Stomach (tissue), 9 donors: Measurements from ENCODE around the gene TRIM46. TPM values are rescaled to one million over a fixed set of nuclear protein-coding genes. Genes with fewer than 3 reads are reported as not detected.

Experiments used
- DNase-seq, 2 donors: peaks; one replicate each; pipeline versions ENCODE4 v3.0.0 to v3.0.0-alpha.2; 2013 to 2019
- H3K27ac ChIP-seq, 5 donors: fragments of 200-600 bp in 4 of 5; sonication (generic) in 4 of 5; one replicate each; pipeline ENCODE4 v1.5.1; 2013 to 2019; ENCODE audit warnings: mild to moderate bottlenecking in 1 of 5, moderate library complexity in 1 of 5
- H3K27me3 ChIP-seq, 3 donors: fragments of 200-600 bp; sonication (generic); one replicate each; pipeline ENCODE4 v1.5.1; 2017 to 2019; ENCODE audit warnings: mixed run types in 1 of 3
- H3K36me3 ChIP-seq, 4 donors: fragments of 200-600 bp; sonication (generic); 1 replicate in 3 of 4; 2 replicates in 1 of 4; pipeline ENCODE4 v1.5.1; 2016 to 2019
- H3K4me1 ChIP-seq, 4 donors: fragments of 200-600 bp; sonication (generic); one replicate each; pipeline ENCODE4 v1.5.1; 2016 to 2019
- H3K4me3 ChIP-seq, 4 donors: fragments of 200-600 bp; sonication (generic) in 3 of 4; one replicate each; pipeline ENCODE4 v1.5.1; 2016 to 2019; ENCODE audit warnings: mild to moderate bottlenecking in 1 of 4
- H3K9me3 ChIP-seq, 4 donors: fragments of 200-600 bp; sonication (generic); one replicate each; pipeline ENCODE4 v1.5.1; 2016 to 2019
- CTCF ChIP-seq, 7 experiments: fragments of 450-650 bp in 4 of 7; fragments of 200-600 bp in 3 of 7; sonication (generic) in 3 of 7; IDR thresholded peaks; one replicate each; pipeline ENCODE4 v1.5.1; 2016 to 2019; ENCODE audit warnings: antibody characterized with exemption in 7 of 7, control low read depth in 2 of 7, mild to moderate bottlenecking in 1 of 7
- EP300 ChIP-seq: sonication (generic); formaldehyde crosslinking; IDR thresholded peaks from one replicate; pipeline ENCODE4 v1.6.1; 2017; ENCODE audit warnings: antibody characterized with exemption
- POLR2A ChIP-seq, 4 donors: fragments of 450-650 bp; IDR thresholded peaks; one replicate each; pipeline ENCODE4 v1.6.1; 2016; ENCODE audit warnings: antibody characterized with exemption in 4 of 4, control low read depth in 2 of 4, mild to moderate bottlenecking in 1 of 4, moderate library complexity in 1 of 4
- POLR2AphosphoS5 ChIP-seq, 3 donors: sonication (generic); formaldehyde crosslinking; IDR thresholded peaks; one replicate each; pipeline ENCODE4 v1.6.1; 2016; ENCODE audit warnings: antibody characterized with exemption in 3 of 3
- WGBS, 5 donors: extraction: QIAGEN DNeasy Blood & Tissue Kit in 3 of 5; methylation state at CpG; one replicate each; pipeline versions ENCODE4 v1.1.5 to v1.1.7; 2013 to 2018; 5-methylcytosine and 5-hydroxymethylcytosine counted together
- intact Hi-C: fragments of 100-400 bp; cut with DNase I; formaldehyde crosslinking; loops from one replicate; pipeline ENCODE4 v1.15.1; 2023; ENCODE audit warnings: low total_unique reads
- polyA plus RNA-seq, 3 donors: library from polyadenylated mRNA; stranded (reverse); fragments of 200-250 nt; gene quantifications; one replicate each; pipeline ENCODE4 v1.2.3, GENCODE V29; 2013
- total RNA-seq, 5 donors: library from RNA; depleted of rRNA; stranded (reverse); fragments of >200 nt; gene quantifications; one replicate each; pipeline versions ENCODE4 v1.1.0 to v1.2.3, GENCODE V29; 2014 to 2016
- donor health status: healthy with polysubstance abuse.
- donor health status: Bipolar disorder and iron deficiency.
- donor health status: healthy.

The TRIM46 gene
- total and polyA plus RNA-seq, 8 donors, result 0.58 to 16.9 (median 0.71) TPM; not detected in 2

GRCh38 chr1:155175281-155175926 lies 1.8 kb downstream of the TRIM46 start:
- no peaks in the 10 kb centered on the region for H3K9me3 ChIP-seq
- 76 to 85% (median 81%) methylated on average over 11 to 12 of the region's 12 CpGs for WGBS, 5 donors
- intact Hi-C loops, result loop anchor here (10.0 kb wide), 1 partner anchor 49 kb away; no protein-coding TSS in a partner anchor
- peaks cover 0 to 19% (median 6%) of the 10 kb centered on the region in 3 donors for H3K27me3 ChIP-seq
- H3K4me3 ChIP-seq, result no peak overlapping the region
- H3K36me3 ChIP-seq, result peaks cover 0 to 16% (median 7%) of the 10 kb centered on the region in 4 donors
- TF ChIP-seq POLR2A (IDR thresholded peaks at IDR 0.05), result no peak
- no peak for TF ChIP-seq EP300
- no peak for TF ChIP-seq POLR2AphosphoS5 (IDR thresholded peaks at IDR 0.05)
- TF ChIP-seq CTCF (IDR thresholded peaks at IDR 0.05), result no peak
- H3K4me1 ChIP-seq, result peaks cover 48 to 84% (median 76%) of the 10 kb centered on the region in 4 donors
- peak overlapping the region; percentile 61 to 96 (median 93) for H3K27ac ChIP-seq
- peak; percentile 24 to 38 for DNase-seq

- WGBS, 5 donors, result 24 to 54% (median 42%) methylated on average over 2 to 9 of the region's 9 CpGs
- peaks cover 48 to 86% (median 79%) of the 10 kb centered on the region in 4 donors for H3K4me1 ChIP-seq
- H3K27me3 ChIP-seq, result peaks cover 0 to 19% (median 6%) of the 10 kb centered on the region in 3 donors
- H3K36me3 ChIP-seq, result peaks cover 0 to 10% (median 1%) of the 10 kb centered on the region in 4 donors
- H3K9me3 ChIP-seq, result no peaks in the 10 kb centered on the region
- no peak for TF ChIP-seq POLR2A (IDR thresholded peaks at IDR 0.05)
- peak in 1 of 7 experiments; percentile 18 for TF ChIP-seq CTCF (IDR thresholded peaks at IDR 0.05)
- DNase-seq, result peak; percentile 53 to 70
- intact Hi-C loops, result loop anchor here (10.0 kb wide), 1 partner anchor 49 kb away; no protein-coding TSS in a partner anchor
- no peak overlapping the region for H3K4me3 ChIP-seq
- H3K27ac ChIP-seq, result peak overlapping the region; percentile 61 to 96 (median 93)
Observed at GRCh38 chr1:155175927-155176371, 2.3 kb downstream of the TRIM46 start.

GRCh38 chr1:155176544-155177071 lies 3.0 kb downstream of the TRIM46 start:
- Histone ChIP-seq H3K9me3 (no peaks in the 10 kb centered on the region), H3K27ac (peak overlapping the region; percentile 34 to 96 (median 81)), H3K27me3 (peaks cover 0 to 19% (median 6%) of the 10 kb centered on the region in 3 donors), H3K4me3 (no peak overlapping the region), H3K36me3 (peaks cover 0 to 12% (median 0%) of the 10 kb centered on the region in 4 donors), H3K4me1 (peaks cover 48 to 87% (median 81%) of the 10 kb centered on the region in 4 donors)
- peak; percentile 38 to 91 (median 45) for TF ChIP-seq POLR2AphosphoS5 (IDR thresholded peaks at IDR 0.05)
- no peak for TF ChIP-seq POLR2A (IDR thresholded peaks at IDR 0.05)
- TF ChIP-seq EP300, result no peak
- TF ChIP-seq CTCF (IDR thresholded peaks at IDR 0.05), result peak in 6 of 7 experiments; percentile 64 to 98 (median 94)
- intact Hi-C loops, result loop anchor here (10.0 kb wide), 1 partner anchor 48 kb away; no protein-coding TSS in a partner anchor
- 41 to 54% (median 48%) methylated on average over 8 of the region's 8 CpGs for WGBS, 5 donors
- peak; percentile 95 to 96 for DNase-seq

- peak; percentile 64 to 72 for DNase-seq
- 48 to 69% (median 51%) methylated on average over 9 to 11 of the region's 11 CpGs for WGBS, 5 donors
- Histone ChIP-seq H3K9me3 (no peaks in the 10 kb centered on the region), H3K27me3 (peaks cover 0 to 19% (median 6%) of the 10 kb centered on the region in 3 donors), H3K27ac (peak overlapping the region; percentile 34 to 96 (median 81)), H3K4me1 (peaks cover 43 to 88% (median 81%) of the 10 kb centered on the region in 4 donors), H3K36me3 (peaks cover 0 to 16% (median 0%) of the 10 kb centered on the region in 4 donors), H3K4me3 (no peak overlapping the region)
- intact Hi-C loops, result loop anchor here (10.0 kb wide), 1 partner anchor 47 kb away; no protein-coding TSS in a partner anchor
- no peak for TF ChIP-seq POLR2A (IDR thresholded peaks at IDR 0.05)
- TF ChIP-seq CTCF (IDR thresholded peaks at IDR 0.05), result no peak
- no peak for TF ChIP-seq EP300
- TF ChIP-seq POLR2AphosphoS5 (IDR thresholded peaks at IDR 0.05), result no peak
Observed at GRCh38 chr1:155177192-155177917, 3.7 kb downstream of the TRIM46 start.
